ENCODE results near the gene TMEM201. TPM values are rescaled to one million over a fixed set of nuclear protein-coding genes. Genes with fewer than 3 reads are reported as not detected.

The TMEM201 gene
- total RNA-seq, 4 donors from 2014 or later: 3.3 to 9.9 (median 8.7) TPM

DNA sequence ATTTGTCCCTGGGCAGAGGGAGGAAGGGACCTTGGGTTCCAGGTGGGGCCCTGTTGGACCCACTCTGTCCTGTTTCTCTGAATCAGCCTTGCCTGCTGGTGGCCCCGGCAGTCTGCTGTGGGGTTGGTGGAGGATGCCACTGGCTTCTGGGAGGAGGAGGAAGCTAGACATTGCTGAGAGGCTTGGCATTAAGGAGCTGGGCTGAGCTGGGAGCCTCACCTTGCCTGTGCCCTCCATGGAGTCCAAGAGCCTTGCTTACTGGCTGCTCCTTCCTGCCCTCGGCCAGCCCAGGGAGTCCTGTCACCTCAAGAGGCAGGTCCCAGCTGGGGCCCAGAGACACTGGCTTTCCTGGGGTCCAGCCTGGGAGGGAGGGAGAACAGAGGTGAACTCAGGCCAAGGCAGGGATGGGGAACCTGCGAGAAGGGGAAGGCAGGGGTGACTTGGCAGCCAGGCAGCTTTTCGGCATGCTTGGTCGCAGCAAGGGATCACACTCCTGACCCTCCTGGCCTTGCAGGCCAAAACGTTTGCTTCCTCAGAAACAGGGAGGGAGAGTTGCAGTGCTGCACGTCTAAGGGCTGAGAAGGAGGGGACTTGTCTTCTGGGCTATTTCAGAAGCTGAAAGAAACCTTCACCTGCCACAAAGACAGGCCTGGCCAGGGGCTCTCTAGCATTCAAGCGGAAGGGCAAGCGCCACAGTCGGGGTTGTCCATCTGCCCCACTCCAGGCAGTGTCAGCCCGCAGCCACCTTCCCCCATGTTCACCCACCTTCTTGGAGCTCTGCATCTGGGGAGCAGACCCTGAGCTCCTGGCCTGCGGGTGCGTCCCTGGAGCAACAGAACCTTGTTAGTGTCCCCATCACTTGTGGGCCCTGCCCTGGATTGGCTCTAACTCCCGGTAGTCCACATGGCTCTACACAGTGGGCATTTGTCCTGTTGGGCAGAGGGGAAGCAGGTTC, 8.9 kb downstream of the TMEM201 start:
- H3K27ac ChIP-seq: no peak overlapping the region
- H3K36me3 ChIP-seq: peaks cover 0 to 44% (median 0%) of the 10 kb centered on the region in 3 donors
- H3K4me3 ChIP-seq: no peak overlapping the region
- H3K4me1 ChIP-seq: peaks cover 0 to 8% (median 2%) of the 10 kb centered on the region in 4 donors
- DNase-seq: no peak
- no peaks in the 10 kb centered on the region for H3K27me3 ChIP-seq
- TF ChIP-seq POLR2A (IDR thresholded peaks at IDR 0.05): no peak
- TF ChIP-seq, protein P1, sequence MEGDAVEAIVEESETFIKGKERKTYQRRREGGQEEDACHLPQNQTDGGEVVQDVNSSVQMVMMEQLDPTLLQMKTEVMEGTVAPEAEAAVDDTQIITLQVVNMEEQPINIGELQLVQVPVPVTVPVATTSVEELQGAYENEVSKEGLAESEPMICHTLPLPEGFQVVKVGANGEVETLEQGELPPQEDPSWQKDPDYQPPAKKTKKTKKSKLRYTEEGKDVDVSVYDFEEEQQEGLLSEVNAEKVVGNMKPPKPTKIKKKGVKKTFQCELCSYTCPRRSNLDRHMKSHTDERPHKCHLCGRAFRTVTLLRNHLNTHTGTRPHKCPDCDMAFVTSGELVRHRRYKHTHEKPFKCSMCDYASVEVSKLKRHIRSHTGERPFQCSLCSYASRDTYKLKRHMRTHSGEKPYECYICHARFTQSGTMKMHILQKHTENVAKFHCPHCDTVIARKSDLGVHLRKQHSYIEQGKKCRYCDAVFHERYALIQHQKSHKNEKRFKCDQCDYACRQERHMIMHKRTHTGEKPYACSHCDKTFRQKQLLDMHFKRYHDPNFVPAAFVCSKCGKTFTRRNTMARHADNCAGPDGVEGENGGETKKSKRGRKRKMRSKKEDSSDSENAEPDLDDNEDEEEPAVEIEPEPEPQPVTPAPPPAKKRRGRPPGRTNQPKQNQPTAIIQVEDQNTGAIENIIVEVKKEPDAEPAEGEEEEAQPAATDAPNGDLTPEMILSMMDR (IDR thresholded peaks at IDR 0.05): no peak
- H3K9me3 ChIP-seq: no peaks in the 10 kb centered on the region

DNA sequence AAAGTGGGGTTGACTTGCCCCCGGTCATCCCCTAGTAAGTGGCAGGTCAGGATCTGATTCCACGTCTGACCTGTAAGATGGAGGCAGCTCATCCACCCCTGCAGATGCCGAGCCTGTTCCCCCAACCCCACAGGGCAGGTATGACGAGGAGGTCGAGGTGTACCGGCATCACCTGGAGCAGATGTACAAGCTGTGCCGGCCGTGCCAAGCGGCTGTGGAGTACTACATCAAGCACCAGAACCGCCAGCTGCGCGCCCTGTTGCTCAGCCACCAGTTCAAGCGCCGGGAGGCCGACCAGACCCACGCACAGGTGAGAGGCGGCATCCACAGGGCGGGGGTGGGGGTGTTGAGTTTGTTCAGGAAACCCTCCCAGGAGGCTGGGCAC, 9.6 kb downstream of the TMEM201 start:
- no peak for DNase-seq
- Histone ChIP-seq H3K36me3 (peaks cover 0 to 50% (median 0%) of the 10 kb centered on the region in 3 donors), H3K27me3 (no peaks in the 10 kb centered on the region), H3K9me3 (no peaks in the 10 kb centered on the region), H3K4me3 (no peak overlapping the region), H3K27ac (no peak overlapping the region), H3K4me1 (peaks cover 0 to 1% (median under 1%) of the 10 kb centered on the region in 4 donors)
- TF ChIP-seq, protein P1 (IDR thresholded peaks at IDR 0.05): no peak
- no peak for TF ChIP-seq POLR2A (IDR thresholded peaks at IDR 0.05)

DNA sequence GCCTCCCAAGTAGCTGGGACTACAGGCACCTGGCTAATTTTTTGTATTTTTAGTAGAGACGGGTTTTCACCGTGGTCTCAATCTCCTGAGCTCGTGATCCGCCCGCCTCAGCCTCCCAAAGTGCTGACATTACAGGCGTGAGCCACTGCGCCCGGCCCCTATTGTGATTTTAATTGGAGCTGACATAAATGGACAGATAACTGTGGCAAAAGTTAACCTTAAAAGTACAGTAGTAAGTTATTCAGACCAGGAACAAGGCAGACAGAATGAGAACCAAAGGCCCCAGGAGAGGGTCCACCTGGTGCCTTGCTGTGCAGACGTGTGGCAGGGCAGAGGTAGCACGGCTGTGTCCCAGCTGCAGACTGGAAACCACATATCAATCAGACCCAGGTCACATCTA, 11.0 kb downstream of the TMEM201 start:
- TF ChIP-seq, protein P1 (IDR thresholded peaks at IDR 0.05): no peak
- TF ChIP-seq POLR2A (IDR thresholded peaks at IDR 0.05): no peak
- no peak overlapping the region for H3K27ac ChIP-seq
- H3K27me3 ChIP-seq: no peaks in the 10 kb centered on the region
- H3K4me3 ChIP-seq: no peak overlapping the region
- H3K36me3 ChIP-seq: peaks cover 0 to 56% (median 0%) of the 10 kb centered on the region in 3 donors
- H3K4me1 ChIP-seq: no peaks in the 10 kb centered on the region
- no peaks in the 10 kb centered on the region for H3K9me3 ChIP-seq
- no peak for DNase-seq

DNA sequence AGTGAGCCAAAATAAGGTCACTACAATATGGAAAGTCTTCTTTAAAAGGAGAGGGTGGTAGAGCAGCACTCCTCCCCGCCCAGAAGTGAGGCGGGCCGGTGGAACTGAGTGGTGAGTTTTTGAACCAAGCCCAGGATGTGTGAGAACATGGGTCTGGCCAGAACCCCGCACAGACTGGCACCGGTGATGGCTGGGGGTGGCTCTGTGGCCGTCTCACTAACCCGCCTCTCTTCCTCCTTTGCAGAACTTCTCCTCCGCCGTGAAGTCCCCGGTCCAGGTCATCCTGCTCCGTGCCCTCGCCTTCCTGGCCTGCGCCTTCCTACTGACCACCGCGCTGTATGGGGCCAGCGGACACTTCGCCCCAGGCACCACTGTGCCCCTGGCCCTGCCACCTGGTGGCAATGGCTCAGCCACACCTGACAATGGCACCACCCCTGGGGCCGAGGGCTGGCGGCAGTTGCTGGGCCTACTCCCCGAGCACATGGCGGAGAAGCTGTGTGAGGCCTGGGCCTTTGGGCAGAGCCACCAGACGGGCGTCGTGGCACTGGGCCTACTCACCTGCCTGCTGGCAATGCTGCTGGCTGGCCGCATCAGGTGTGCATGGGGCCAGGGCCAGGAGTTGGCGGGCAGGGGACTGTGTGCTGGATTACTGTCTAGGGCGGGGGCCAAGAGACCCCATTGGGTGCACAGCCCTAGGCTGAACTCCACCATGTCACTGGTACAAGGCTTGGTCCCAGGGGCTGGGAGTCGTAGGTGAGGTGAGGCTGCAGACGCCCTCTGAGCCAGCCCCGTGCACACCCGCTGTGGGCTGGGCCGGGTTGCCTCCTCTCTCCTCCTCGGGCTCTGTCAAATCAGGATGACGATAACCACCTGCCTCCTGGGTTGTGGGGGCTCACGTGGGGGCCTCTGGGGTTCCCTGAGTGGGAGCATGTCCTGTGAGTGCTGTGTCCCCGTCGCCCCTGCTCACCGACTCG, 12.4 kb downstream of the TMEM201 start:
- H3K4me3 ChIP-seq: no peak overlapping the region
- no peaks in the 10 kb centered on the region for H3K9me3 ChIP-seq
- H3K27me3 ChIP-seq: no peaks in the 10 kb centered on the region
- TF ChIP-seq, protein P1 (IDR thresholded peaks at IDR 0.05): no peak
- no peak for TF ChIP-seq POLR2A (IDR thresholded peaks at IDR 0.05)
- H3K4me1 ChIP-seq: no peaks in the 10 kb centered on the region
- peaks cover 0 to 56% (median 0%) of the 10 kb centered on the region in 3 donors for H3K36me3 ChIP-seq
- no peak overlapping the region for H3K27ac ChIP-seq
- DNase-seq: no peak

DNA sequence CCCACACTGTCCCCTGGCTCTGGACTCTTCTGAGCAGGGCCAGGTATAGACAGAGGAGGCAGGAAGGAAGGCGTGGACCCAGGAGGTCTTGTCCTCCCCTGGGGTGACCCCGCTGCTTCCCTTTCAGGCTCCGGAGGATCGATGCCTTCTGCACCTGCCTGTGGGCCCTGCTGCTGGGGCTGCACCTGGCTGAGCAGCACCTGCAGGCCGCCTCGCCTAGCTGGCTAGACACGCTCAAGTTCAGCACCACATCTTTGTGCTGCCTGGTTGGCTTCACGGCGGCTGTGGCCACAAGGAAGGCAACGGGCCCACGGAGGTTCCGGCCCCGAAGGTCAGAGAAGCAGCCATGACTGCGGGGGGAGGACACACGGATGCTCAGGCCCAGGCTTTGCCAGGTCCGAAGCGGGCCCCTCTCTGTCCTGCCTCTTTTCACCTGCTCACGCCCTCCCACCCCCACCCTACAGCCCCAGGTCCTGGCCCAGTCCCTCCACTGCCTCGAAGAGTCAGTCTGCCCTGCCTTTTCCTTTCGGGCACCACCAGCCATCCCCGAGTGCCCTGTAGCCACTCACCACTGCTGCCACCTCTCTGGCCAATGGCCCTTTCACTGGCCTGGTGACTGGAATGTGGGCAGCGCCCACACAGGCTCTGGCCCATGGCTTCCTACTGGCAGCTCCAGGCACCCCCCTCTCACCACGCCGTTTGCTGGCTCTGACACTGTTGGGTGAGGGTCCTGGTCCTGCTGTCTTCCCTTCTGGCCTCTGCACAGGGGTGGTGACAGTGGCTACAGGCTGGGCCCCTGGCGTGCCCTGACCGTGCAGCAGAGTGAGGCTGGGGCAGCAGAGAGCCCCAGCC, 13.5 kb downstream of the TMEM201 start:
- TF ChIP-seq, protein P1 (IDR thresholded peaks at IDR 0.05): no peak
- TF ChIP-seq POLR2A (IDR thresholded peaks at IDR 0.05): no peak
- Histone ChIP-seq H3K9me3 (no peaks in the 10 kb centered on the region), H3K27me3 (no peaks in the 10 kb centered on the region), H3K4me3 (no peak overlapping the region), H3K27ac (no peak overlapping the region), H3K36me3 (peaks cover 0 to 51% (median 0%) of the 10 kb centered on the region in 3 donors), H3K4me1 (no peaks in the 10 kb centered on the region)
- DNase-seq: no peak

Measured in Peyer's patch (tissue), 4 donors.